Measurements from ENCODE around the gene APOBEC3G.
"Not testable (repeated sequence)": the region's sequence is repeated elsewhere in the genome, so short reads cannot be mapped to it uniquely, and the experiment has no call there.

APOBEC3G gene

DNA sequence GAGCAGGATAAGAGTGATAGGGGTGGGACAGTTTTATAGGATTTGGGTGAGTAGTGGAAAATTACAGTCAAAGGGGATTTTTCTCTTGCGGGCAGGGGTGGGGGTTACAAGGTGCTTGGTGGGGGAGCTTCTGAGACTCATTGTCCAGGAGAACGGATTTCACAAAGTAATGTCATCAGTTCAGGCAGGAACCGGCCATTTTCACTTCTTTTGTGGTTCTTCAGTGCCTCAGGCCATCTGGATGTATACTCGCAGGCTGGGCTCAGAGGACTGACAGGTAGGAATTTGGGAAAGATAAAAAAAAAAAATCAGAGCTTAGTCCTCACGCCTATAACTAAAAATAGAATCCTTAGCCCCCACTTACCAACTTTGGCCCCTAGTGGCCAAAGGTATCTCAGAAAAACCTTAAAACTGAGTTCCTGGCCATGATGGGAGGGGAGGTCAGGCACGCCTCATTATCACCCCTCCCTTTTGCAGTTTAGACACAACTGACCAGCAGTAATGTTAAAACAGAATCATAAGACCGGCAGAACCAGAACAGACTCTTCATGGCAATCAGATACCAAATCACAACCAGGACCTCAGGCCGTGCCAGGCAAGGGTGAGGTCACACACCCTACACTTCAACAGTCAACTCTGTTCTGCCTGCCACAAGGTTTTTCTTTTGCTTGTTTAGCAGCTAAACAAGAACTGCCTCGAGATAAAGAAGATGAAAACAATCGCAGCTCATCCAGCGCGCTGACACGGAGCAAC is 8.9 kb upstream of the APOBEC3G start:
- no peak for ATAC-seq

DNA sequence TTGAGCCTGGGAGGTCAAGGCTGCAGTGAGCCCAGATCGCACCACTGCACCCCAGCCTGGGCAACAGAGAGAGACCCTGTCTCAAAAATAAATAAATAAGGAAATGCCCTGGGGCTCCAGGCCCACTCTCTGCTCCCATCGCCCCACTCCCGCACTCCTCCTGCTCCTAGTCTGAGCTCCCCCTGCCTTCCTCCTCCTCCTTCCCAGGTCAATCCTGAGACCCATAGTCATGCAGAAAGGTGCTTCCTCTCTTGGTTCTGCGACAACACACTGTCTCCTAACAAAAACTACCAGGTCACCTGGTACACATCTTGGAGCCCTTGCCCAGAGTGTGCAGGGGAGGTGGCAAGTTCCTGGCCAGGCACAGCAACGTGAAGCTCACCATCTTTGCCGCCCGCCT is 6.9 kb upstream of the APOBEC3G start:
- ATAC-seq = no peak

DNA sequence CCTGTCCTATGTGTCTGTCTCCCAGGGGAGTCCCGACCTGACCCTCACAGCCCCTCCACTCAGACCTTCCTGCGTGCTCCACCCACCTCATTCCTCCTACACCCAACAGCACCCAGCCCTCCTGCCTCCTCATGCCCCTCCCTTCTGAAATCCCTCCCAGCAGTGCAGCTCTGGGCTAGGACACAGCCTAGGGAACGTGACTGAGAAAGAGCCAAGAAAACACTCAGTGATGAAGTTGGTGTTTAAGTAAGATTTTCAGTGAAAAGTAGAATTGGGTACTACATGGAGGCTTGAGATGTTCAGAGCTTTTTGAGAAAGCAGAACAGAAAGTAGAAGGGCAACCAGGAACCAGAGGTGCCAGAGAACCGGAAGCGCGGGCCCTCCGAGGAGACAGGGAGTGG is 4.5 kb upstream of the APOBEC3G start:
- not testable (repeated sequence) for ATAC-seq

DNA sequence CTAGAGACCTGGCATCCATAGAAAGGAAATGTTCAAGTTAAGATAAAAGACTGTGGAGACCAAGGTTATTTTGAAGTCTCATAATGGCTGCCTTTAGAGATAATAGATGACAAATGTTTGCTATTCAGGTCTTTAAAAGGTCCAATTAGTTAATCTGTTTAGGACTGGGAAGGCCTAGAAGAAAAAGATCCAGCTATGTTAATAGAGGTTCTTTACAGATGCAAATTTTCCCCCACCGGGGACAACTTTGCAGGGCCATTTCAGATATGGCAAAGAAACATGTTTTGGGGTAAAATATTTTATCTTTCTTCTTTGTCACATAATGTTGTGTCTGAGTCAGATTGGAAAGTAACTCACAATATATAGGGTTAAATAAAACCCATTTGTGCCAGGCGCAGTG is 3.1 kb upstream of the APOBEC3G start:
- no peak for ATAC-seq

DNA sequence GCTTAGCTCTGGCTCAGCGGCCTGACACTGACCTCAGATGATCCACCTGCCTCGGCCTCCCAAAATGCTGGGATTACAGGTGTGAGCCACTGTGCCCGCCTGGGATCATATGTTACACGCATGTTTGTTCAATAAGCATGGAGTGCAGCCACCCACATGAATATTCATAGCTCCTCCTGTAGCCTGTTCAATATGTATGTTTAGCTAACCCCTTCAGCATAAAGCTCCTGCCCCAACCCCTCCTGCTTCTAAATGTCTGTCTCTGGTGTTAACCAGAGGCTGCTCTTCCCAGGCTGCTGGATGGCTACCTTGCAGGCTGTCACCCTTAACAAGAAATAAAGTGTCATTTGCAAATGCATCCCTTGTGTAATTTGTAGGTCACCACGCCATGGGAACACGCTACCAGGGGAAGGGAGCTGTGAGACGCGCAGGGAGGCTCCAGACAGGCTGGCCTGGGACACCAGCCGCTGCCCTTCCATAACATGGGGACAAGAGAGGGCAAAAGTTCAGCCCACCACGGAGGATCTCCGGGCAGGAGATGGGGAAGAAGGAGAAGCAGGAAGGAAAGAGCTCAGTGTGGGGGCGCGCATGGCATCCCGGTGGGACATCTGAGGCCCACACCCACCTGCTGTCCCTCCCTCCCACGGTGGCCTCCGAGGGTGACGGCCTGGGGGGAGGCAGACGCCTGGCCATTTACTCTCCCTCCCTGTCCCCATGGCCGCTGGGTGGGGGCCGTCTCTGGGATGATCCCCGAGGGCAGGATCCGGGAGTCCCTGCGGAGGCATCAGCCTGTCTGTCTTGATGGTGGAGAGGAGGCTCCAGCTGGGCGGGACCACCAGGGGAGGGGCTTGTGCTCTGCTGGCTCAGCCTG is 685 bp upstream of the APOBEC3G start:
- ATAC-seq = not testable (repeated sequence)

DNA sequence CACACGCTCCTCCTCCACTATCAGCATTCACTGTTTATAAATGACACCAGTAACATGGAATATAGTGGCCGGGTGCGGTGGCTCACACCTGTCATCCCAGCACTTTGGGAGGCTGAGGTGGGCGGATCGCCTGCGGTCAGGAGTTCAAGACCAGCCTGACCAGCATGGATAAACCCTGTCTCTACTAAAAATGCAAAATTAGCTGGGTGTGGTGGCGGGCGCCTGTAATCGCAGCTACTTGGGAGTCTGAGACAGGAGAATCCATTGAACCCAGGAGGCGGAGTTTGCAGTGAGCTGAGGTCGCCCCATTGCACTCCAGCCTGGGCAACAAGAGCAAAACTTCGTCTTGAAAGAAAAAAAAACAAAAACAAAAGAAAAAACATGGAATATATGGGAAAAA is 837 bp downstream of the APOBEC3G start:
- ATAC-seq = not testable (repeated sequence)

DNA sequence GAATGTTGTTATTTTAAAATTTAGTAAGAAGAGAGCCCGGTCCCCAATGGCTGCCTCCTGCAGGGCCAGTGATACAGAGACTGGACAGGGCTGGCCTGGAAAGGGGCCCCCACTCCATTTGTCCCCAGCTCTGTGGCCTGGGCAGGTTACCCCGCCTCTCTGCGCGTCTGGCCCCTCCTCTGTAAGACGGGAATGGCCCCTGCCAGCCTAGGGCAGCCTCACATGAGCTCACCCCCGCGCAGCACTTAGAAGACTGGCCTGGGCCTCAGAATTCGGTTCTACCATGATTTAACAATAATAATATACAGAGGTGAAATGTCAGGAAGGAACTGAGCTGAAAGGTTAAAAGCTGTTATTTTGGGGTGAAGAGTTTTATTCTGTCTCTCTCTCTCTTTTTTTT is 1.3 kb downstream of the APOBEC3G start:
- ATAC-seq = no peak

DNA sequence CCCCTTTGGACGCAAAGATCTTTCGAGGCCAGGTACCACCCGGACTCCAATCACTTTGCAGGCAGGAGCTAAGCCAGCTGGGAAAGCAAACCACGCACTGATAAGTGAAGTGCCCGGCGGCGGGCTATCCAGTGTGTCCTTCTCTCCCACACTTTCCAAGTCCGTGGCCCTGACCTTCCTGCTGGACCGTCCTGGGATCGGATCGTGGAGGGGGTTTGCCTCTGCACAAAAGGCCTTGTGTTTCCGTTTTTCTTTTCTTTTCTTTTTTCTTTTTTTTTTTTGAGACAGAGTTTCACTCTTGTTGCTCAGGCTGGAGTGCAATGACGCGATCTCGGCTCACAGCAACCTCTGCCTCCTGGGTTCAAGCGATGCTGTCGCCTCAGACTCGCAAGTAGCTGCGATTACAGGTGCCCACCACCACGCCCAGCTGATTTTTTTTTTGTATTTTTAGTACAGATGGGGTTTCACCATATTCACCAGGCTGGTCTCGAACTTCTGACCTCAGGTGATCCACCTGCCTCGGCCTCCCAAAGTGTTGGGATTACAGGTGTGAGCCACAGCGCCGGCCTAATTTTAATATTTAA is 2.1 kb downstream of the APOBEC3G start:
- ATAC-seq = not testable (repeated sequence)

DNA sequence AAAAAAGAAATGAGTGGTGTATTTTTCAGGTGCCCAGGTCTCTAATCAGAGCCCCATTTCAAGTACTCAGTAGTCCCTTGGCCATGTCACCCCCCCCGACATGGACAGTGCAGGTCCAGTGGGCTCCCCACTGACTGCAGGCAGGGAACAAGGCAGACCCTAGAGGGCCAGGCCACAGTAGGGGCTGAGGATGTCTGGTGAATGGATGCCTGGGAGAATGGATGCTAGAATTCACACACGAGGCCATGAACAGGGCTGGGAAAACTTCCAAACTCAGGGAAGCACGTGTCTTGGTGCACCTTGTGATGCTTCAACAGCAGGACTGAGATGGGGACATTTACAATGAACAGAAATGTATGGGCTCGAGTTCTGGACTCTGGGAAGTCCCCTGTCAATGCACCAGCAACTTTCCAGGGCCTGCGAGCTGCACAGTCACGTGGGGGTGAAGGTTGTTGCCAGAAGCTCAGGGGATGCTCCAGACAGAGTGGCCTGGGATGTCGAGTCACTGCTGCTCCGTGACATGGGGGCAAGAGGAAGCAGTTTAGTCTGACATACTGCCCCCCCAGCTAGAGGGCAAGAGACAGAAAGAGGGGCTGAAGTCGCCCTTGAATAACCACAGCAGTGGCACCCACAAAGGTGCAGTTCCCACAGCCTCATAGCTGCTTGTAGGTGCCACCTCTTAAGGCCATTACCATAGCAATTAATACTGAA is 3.1 kb downstream of the APOBEC3G start:
- no peak for ATAC-seq

DNA sequence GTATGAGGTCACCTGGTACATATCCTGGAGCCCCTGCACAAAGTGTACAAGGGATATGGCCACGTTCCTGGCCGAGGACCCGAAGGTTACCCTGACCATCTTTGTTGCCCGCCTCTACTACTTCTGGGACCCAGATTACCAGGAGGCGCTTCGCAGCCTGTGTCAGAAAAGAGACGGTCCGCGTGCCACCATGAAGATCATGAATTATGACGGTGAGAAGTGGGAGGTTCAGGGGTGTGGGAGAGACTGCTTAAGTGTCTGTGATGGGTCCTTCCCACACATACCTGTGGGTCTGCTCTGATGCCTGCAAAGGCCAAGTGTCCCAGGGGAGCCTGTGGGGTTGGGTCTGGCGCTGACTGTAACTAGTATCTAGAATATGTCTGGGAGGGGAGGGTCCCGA is 3.9 kb downstream of the APOBEC3G start:
- no peak for ATAC-seq

DNA sequence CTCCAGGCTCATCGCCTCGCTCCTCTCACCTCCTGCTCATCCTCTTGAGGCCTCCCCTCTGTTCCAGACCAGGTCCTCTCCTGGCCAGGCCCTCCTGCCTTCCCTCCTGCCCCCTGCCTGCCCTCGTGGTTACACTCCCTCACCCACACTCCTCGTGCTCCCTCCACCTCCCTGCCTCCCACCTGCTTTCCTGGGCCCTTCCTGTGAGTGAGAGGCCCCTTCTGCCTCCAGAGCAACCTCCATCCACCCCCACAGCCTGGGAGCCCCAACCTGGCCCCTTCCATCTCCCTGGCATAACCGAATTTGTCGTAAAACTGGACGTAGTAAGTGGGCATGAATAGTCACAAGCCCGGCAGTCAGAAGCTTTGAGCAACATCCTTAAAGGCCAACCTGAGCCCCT is 4.5 kb downstream of the APOBEC3G start:
- ATAC-seq = no peak

DNA sequence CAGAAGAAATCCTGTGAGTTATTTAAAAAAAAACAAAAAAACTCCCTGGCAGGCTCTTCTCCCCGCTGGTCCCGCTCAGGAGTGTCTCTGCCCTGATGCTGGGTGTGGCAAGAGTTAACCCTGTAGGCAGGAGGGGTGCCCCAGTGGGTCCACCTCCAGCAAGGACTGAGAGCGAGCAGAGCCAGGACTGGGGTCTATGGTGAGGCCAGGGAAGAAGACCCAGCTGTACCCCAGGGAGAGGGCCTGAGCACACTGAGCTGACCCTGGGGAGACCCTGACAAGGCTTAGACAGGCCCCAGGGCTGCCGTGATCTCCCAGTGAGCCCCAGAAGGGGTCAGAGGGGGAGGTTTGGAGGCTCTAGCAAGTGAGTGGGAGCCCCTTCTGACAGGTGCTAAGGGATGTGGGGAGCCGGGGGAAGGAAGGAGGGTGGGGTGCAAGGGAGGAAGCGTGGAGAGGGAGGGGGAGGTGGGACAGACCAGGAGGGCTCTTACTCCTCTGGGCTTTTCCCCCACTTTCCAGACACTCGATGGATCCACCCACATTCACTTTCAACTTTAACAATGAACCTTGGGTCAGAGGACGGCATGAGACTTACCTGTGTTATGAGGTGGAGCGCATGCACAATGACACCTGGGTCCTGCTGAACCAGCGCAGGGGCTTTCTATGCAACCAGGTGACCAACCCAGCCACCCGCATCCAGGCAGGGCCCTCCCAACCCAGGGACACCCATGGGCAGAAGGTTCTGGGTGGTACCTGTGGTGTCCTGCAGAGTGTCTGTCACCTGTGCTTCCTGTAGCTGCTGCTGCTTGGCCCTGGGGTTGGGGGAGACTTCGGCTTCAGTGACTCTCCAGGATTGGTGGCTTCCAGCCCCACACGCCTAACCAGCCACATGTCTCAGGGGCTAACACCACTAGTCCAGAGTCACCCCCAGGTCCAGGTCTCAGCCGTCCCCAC is 6.4 kb downstream of the APOBEC3G start:
- ATAC-seq = no peak

DNA sequence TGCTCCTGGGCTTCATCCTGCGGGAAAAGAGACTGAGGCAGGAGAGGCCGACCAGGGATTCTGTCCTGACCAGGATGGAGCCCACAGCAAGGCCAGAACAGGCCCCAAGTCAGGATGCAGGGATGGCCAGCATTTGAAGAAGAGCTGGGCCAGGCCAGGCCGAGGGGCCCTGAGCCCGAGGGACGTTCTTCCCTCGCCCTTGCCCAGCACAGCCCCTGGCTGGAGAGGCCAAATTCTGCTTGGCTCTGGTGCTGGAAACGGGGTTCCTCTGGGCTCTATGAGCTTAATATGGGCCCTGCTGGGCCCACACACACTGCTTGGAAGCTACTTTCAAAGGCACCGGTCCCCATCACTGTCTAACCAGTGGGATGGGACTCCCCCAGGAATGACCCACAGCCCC is 7.6 kb downstream of the APOBEC3G start:
- no peak for ATAC-seq

DNA sequence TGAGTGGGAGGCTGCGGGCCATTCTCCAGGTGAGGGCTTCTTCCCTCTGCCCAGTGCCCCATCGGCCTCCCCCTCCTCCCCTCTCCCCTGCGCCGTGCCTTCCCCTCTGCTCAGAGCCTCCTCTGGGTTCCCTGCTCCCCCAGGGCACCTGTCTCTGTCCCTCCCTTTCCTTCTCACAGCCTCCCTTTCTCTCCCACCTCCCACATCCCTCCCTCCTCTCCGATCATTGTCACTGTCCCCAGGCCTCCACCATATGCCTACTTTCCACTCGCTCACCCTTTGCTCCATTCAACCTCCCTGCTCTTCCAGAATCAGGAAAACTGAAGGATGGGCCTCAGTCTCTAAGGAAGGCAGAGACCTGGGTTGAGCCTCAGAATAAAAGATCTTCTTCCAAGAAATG is 10.0 kb downstream of the APOBEC3G start:
- ATAC-seq = no peak

DNA sequence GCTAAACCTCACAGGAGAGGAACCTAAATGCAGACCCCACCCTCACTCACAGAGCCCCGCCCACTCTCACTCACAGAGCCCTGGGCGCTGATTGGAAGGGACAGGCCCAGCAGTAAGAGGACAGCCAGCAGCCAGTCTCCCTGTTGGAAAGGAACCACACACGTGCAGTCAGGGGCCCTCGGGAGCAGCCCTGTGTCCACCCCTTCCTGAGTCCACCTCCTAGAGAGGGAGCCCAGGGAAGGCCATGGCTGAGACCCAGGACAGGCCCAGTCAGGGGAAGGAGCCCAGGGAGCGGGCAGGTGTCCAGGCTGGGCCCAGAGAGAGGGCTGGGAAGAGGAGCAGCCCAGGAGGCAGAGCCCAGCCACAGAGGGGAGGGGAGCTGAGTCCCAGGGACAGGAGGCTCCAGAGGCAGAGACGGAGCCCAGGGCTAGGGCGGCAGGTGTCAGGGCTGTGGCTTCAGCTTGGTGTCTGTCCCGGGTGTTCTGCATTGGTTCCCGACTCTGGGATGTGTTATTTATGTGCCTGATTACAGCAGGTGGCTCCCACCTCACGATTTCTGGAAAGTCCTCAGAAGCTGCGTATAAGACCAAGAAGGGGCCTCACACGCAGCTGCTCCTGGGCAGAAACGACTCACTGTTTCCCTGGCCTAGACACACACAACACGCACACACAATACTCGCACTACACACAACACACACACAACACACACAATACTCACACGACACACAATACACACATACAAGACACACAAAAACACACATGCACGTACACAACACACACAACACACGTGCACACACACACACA is 11.0 kb downstream of the APOBEC3G start:
- no peak for ATAC-seq

DNA sequence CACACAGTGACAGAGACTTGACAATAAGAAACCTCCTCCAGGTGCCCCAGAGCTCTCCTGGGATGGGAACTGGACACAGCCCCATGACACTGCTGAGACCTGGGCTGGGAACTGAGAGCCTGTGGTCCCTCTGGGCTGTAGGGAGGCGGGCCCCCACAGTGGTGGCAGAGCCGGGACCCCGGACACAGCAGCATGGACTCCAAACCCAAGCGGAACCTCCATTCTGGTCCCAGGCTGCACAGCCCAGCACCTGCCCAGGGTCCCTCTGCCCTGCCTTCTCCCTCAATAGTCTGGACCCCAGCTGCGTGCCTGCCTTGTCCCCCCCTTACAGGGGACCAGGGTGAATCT is 11.6 kb downstream of the APOBEC3G start:
- ATAC-seq = no peak

DNA sequence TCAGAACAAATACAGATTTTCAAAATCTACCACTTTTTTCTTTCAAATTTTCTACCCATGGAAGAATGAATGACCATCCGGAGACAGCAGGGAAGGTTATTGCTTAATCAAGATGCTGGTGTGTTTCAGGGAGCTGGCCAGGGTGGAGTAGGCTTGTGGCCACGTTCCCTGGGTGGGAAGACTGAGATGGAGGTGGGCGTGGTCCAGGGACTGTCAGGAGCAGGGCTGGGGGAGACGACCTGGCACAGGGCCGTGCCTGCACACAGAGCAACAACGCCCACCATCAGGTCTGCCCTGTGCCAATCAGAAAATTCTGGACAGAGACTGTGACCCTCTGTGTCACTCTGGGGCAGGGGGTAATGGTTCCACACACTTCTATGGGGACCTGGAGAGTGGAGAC is 12.9 kb downstream of the APOBEC3G start:
- ATAC-seq = no peak

DNA sequence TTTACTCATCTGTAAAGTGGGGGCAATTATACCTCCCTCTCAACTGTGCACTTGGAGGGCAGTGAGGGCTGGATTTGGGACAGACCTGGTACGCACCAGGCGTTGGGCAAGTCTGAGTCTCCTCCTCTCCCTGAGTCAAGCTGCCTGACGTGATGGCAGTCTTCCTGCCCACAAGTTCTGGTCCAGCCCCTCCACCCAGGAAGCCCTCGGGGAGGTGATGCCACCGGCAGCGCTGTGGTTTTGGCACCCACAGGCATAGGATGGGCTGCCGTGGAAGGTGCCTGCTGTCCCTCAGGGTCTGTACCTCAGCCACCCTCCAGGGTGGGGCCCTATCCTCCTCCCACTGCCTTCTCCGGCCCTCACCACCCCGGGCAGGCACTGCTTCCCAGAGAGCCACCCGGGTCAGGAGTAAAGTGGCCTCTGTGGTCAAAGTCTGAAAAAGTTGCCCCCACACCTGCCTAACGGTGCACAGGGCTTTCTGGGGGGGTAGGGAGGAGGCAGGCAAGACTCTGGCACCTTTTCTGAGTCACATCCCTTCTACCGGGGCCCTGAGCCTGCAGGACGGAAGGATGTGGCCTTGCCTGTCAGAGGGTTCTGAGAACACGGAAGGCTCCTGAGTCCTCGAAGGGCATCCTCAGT is 13.5 kb downstream of the APOBEC3G start:
- ATAC-seq = peak; percentile 85

DNA sequence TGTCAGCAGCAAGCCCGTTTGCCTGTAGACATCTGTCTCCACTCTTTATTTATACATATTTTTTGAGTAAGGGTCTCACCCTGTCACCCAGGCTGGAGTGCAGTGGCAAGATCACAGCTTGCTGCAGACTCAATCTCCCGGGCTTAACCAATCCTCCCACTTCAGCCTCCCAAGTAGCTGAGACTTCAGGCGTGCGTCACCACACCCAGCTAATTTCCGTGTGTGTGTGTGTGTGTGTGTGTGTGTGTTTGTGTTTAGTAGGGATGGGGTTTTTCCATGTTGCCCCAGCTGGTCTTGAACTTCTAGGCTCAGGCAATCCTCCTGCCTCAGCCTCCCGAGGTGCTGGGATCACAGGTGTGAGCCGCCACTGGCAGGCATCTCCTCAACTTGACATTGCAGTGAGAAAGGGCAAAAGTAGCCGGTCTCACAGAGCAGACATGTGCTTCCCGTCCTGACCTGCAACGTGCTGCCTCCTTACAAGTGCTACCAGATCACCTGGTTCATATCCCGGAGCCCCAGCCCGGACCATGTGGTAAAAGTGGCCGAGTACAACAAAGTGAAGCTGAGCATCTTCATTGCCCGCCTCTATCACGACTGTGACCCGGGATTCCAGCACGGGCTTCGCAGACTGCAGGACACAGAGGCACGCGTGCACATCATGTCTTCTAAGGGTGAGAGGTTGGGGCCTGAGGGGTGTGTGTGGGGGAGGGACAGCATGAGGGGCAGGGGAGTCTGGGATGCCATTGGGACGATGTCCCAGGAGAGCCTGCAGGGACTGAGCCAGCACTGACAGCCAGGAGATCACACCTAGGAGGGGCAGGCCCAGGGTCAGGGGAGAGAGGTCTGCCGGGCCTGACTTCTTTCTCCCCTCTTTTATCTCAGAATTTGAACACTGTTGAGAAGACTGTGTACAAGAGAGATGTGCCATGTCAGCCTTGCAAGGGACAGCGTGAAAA is 14.3 kb downstream of the APOBEC3G start:
- ATAC-seq = no peak
